ENCODE results near the gene CCL17.

DNA sequence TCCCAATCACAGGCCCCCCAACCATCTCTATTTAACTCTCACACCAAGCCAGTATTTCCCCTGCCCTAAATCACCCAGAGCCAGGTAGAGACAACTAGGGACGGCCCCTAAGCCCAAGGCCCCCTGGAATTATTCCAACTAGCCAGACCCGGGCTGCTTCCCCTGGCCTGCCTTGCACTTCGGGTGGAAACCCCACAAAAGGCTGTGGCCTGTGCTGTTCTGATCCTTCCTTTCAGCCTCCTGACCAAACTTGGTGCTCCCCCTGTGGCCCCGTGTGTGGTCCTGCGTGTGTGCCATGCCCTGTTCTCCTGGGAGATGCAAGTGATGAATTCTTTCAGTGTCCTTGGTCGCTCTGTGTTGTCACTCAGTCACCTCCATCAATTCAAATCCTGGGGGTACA is 14.9 kb downstream of the CCL17 start:
- no peak for TF ChIP-seq ZNF143 (CRISPR knock-in tag; IDR thresholded peaks at IDR 0.05)
- TF ChIP-seq, protein P1, sequence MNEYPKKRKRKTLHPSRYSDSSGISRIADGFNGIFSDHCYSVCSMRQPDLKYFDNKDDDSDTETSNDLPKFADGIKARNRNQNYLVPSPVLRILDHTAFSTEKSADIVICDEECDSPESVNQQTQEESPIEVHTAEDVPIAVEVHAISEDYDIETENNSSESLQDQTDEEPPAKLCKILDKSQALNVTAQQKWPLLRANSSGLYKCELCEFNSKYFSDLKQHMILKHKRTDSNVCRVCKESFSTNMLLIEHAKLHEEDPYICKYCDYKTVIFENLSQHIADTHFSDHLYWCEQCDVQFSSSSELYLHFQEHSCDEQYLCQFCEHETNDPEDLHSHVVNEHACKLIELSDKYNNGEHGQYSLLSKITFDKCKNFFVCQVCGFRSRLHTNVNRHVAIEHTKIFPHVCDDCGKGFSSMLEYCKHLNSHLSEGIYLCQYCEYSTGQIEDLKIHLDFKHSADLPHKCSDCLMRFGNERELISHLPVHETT (CRISPR knock-in tag; conservative IDR thresholded peaks at IDR 0.05 in 1 of 2, IDR thresholded peaks at IDR 0.05 in 1 of 2) = no peak
- no peak for TF ChIP-seq TCF7 (IDR thresholded peaks at IDR 0.05; ENCODE audit: borderline replicate concordance)
- TF ChIP-seq NBN (IDR thresholded peaks at IDR 0.05; ENCODE audit: low read depth) = no peak
- TF ChIP-seq CREB1 (IDR thresholded peaks at IDR 0.05) = no peak
- TF ChIP-seq CREB1 (CRISPR knock-in tag; IDR thresholded peaks at IDR 0.05) = no peak
- TF ChIP-seq, protein P2, sequence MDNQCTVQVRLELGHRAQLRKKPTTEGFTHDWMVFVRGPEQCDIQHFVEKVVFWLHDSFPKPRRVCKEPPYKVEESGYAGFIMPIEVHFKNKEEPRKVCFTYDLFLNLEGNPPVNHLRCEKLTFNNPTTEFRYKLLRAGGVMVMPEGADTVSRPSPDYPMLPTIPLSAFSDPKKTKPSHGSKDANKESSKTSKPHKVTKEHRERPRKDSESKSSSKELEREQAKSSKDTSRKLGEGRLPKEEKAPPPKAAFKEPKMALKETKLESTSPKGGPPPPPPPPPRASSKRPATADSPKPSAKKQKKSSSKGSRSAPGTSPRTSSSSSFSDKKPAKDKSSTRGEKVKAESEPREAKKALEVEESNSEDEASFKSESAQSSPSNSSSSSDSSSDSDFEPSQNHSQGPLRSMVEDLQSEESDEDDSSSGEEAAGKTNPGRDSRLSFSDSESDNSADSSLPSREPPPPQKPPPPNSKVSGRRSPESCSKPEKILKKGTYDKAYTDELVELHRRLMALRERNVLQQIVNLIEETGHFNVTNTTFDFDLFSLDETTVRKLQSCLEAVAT (IDR thresholded peaks at IDR 0.05) = no peak
- no peak for TF ChIP-seq NFE2L1 (tag; IDR thresholded peaks at IDR 0.05; ENCODE audit: borderline replicate concordance, low read depth)
- TF ChIP-seq, protein P3, sequence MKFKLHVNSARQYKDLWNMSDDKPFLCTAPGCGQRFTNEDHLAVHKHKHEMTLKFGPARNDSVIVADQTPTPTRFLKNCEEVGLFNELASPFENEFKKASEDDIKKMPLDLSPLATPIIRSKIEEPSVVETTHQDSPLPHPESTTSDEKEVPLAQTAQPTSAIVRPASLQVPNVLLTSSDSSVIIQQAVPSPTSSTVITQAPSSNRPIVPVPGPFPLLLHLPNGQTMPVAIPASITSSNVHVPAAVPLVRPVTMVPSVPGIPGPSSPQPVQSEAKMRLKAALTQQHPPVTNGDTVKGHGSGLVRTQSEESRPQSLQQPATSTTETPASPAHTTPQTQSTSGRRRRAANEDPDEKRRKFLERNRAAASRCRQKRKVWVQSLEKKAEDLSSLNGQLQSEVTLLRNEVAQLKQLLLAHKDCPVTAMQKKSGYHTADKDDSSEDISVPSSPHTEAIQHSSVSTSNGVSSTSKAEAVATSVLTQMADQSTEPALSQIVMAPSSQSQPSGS (CRISPR knock-in tag; IDR thresholded peaks at IDR 0.05) = no peak
- TF ChIP-seq FOXK2 (conservative IDR thresholded peaks at IDR 0.05 in 1 of 2, IDR thresholded peaks at IDR 0.05 in 1 of 2; ENCODE audit: low read depth in 2 of 2) = no peak
- no peak for TF ChIP-seq JUN (IDR thresholded peaks at IDR 0.05; ENCODE audit: borderline replicate concordance, low read depth, low read length)
- no peak for TF ChIP-seq JUN (CRISPR knock-in tag; IDR thresholded peaks at IDR 0.05; ENCODE audit: borderline replicate concordance)
- TF ChIP-seq KDM2B (CRISPR knock-in tag; IDR thresholded peaks at IDR 0.05) = no peak
- TF ChIP-seq, protein P4, sequence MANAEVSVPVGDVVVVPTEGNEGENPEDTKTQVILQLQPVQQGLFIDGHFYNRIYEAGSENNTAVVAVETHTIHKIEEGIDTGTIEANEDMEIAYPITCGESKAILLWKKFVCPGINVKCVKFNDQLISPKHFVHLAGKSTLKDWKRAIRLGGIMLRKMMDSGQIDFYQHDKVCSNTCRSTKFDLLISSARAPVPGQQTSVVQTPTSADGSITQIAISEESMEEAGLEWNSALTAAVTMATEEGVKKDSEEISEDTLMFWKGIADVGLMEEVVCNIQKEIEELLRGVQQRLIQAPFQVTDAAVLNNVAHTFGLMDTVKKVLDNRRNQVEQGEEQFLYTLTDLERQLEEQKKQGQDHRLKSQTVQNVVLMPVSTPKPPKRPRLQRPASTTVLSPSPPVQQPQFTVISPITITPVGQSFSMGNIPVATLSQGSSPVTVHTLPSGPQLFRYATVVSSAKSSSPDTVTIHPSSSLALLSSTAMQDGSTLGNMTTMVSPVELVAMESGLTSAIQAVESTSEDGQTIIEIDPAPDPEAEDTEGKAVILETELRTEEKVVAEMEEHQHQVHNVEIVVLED (CRISPR knock-in tag; IDR thresholded peaks at IDR 0.05) = no peak
